Psoas muscle (tissue), 8 donors: ENCODE results near the gene SLC2A4RG. TPM values are rescaled to one million over a fixed set of nuclear protein-coding genes. Genes with fewer than 3 reads are reported as not detected.
"Not testable (repeated sequence)": the region's sequence is repeated elsewhere in the genome, so short reads cannot be mapped to it uniquely, and the experiment has no call there.

Experiments used
- ATAC-seq, 4 donors: fragments of 200-7000 bp; cut with Tn5 transposase; one replicate each; pipeline ENCODE4 v1.9.1; 2020; ENCODE audit warnings: moderate library complexity in 3 of 4, mild to moderate bottlenecking in 2 of 4
- DNase-seq, 2 donors: peaks; one replicate each; pipeline ENCODE4 v3.0.0-alpha.2; 2020
- H3K27ac ChIP-seq: fragments of 200-600 bp; one replicate; pipeline ENCODE4 v1.8.0; 2022
- H3K27me3 ChIP-seq, 3 donors: fragments of 200-600 bp in 1 of 3; one replicate each; pipeline versions ENCODE4 v1.6.1 to v1.8.0; 2013 to 2022; ENCODE audit warnings: low read length in 2 of 3, mild to moderate bottlenecking in 2 of 3, moderate library complexity in 1 of 3; ENCODE audit not compliant: insufficient read depth in 3 of 3
- H3K36me3 ChIP-seq, 2 donors: fragments of 200-600 bp in 1 of 2; one replicate each; pipeline versions ENCODE4 v1.6.1 to v1.8.0; 2013 to 2022; ENCODE audit warnings: low read depth in 1 of 2, mild to moderate bottlenecking in 1 of 2, moderate library complexity in 1 of 2; ENCODE audit not compliant: insufficient read depth in 1 of 2
- H3K4me1 ChIP-seq: fragments of 200-600 bp; one replicate; pipeline ENCODE4 v1.8.0; 2022
- H3K4me3 ChIP-seq: fragments of 200-600 bp; one replicate; pipeline ENCODE4 v1.8.0; 2022; ENCODE audit warnings: mild to moderate bottlenecking
- H3K9me3 ChIP-seq: fragments of 200-600 bp; one replicate; pipeline ENCODE4 v1.8.0; 2022
- WGBS, 3 donors: extraction: QIAGEN DNeasy Blood & Tissue Kit; methylation state at CpG; one replicate each; pipeline versions ENCODE4 v1.1.6 to v1.1.7; 2013; 5-methylcytosine and 5-hydroxymethylcytosine counted together
- intact Hi-C, 2 donors: fragments of 100-400 bp; cut with DNase I; formaldehyde crosslinking; loops; one replicate each; pipeline versions ENCODE4 v1.11.0 to v1.14.2; 2022
- polyA plus RNA-seq, 3 donors: library from polyadenylated mRNA; stranded (reverse); fragments of 200-250 nt; gene quantifications; one replicate each; pipeline ENCODE4 v1.2.3, GENCODE V29; 2013
- total RNA-seq, 4 donors: library from RNA; stranded (reverse); fragmentation: NEBNext Ultra II Directional in 2 of 4; extraction: Animal tissue kit (Norgen Biotek cat#: 25700) in 2 of 4; gene quantifications; one replicate each; pipeline versions ENCODE4 v1.2.1 to v1.2.4, GENCODE V29; 2021 to 2023
- TF ChIP-seq, protein P1 (sequence below): fragments of 200-600 bp; IDR thresholded peaks from one replicate; pipeline ENCODE4 v1.8.0; 2022; ENCODE audit warnings: antibody characterized with exemption
- donor health status: healthy with polysubstance abuse.
- donor health status: DM: no; HTN: no; CAD: no; lungs with moderate emphysema.
- donor health status: Bipolar disorder and iron deficiency.
- donor health status: healthy.
- donor health status: DM: yes; HTN: yes; CAD: no.
- donor health status: DM: no; HTN: no; CAD: no.
- donor health status: DM: no; HTN: no; CAD: no.
- donor health status: DM: yes; HTN: yes; CAD: no.

The SLC2A4RG gene
- total and polyA plus RNA-seq, 7 donors, result 27.1 to 79.1 (median 43.7) TPM

DNA sequence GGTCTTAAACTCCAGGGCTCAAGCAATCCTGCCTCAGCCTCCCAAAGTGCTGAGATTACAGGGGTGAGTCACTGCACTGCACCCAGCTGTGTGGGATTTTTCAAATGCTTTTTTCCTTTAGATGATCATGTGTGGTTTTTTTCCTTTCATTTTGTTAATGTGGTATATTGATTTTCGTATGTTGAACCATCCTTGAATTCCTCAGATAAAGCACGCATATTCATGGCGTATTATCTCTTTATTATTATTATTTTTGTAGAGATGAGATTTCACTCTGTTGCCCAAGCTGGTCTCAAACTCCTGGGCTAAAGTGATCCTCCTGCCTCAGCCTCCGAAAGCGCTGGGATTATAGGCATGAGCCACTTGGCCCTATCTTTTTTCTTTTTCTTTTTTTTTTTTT lies 24.7 kb upstream of the SLC2A4RG start:
- no peaks in the 10 kb centered on the region for H3K4me1 ChIP-seq

DNA sequence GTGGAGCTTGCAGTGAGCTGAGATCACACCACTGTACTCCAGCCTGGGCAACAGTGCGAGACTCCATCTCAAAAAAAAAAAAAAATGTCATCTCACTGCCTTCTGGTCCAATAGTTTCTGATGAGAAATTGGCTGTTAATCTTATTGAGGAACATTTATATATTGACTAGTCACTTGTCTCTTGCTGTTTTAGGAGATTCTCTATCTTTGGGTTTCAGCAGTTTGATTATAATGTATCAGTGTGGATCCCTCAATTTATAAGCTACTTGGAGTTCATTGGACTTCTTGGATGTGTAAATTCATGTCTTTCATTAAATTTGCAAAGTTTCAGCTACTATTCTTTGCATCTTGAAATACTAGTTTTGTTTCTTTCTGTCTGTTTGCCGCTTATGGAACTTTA lies 20.6 kb upstream of the SLC2A4RG start:
- DNase-seq (no peak), ATAC-seq (no peak)
- TF ChIP-seq, protein P1, sequence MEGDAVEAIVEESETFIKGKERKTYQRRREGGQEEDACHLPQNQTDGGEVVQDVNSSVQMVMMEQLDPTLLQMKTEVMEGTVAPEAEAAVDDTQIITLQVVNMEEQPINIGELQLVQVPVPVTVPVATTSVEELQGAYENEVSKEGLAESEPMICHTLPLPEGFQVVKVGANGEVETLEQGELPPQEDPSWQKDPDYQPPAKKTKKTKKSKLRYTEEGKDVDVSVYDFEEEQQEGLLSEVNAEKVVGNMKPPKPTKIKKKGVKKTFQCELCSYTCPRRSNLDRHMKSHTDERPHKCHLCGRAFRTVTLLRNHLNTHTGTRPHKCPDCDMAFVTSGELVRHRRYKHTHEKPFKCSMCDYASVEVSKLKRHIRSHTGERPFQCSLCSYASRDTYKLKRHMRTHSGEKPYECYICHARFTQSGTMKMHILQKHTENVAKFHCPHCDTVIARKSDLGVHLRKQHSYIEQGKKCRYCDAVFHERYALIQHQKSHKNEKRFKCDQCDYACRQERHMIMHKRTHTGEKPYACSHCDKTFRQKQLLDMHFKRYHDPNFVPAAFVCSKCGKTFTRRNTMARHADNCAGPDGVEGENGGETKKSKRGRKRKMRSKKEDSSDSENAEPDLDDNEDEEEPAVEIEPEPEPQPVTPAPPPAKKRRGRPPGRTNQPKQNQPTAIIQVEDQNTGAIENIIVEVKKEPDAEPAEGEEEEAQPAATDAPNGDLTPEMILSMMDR, result no peak
- no peak overlapping the region for H3K27ac ChIP-seq
- H3K4me1 ChIP-seq, result no peaks in the 10 kb centered on the region
- peaks cover 6% of the 10 kb centered on the region for H3K9me3 ChIP-seq
- no peaks in the 10 kb centered on the region for H3K27me3 ChIP-seq
- peaks cover 0 to 54% of the 10 kb centered on the region in 2 donors for H3K36me3 ChIP-seq
- intact Hi-C loops, result no loop called here
- H3K4me3 ChIP-seq, result no peak overlapping the region
- 99 to 100% (median 100%) methylated on average over 1 to 2 of the region's 2 CpGs for WGBS, 3 donors

More for the DNA sequence above, 24.7 kb upstream of the SLC2A4RG start:
- TF ChIP-seq, protein P1, result no peak
- Histone ChIP-seq H3K36me3 (peaks cover 3 to 76% of the 10 kb centered on the region in 2 donors), H3K27ac (no peak overlapping the region), H3K9me3 (peaks cover 6% of the 10 kb centered on the region), H3K4me3 (no peak overlapping the region), H3K27me3 (no peaks in the 10 kb centered on the region)
- ATAC-seq, result no peak
- intact Hi-C loops, result no loop called here
- WGBS, 3 donors, result 97 to 98% (median 98%) methylated on average over 5 of the region's 5 CpGs
- DNase-seq, result no peak

DNA sequence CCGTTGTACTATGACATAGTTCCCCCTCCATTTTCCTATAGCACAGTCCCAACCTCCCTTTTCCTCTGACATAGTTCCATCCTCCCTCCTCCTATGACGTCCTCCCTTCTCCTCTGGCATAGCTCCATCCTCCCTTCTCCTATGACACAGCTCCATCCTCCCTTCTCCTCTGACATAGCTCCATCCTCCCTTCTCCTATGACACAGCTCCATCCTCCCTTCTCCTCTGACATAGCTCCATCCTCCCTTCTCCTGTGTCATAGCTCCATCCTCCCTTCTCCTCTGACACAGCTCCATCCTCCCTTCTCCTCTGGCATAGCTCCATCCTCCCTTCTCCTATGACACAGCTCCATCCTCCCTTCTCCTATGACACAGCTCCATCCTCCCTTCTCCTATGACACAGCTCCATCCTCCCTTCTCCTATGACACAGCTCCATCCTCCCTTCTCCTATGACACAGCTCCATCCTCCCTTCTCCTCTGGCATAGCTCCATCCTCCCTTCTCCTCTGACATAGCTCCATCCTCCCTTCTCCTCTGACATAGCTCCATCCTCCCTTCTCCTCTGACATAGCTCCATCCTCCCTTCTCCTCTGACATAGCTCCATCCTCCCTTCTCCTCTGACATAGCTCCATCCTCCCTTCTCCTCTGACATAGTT lies 16.5 kb upstream of the SLC2A4RG start:
- peaks cover 0 to 29% of the 10 kb centered on the region in 2 donors for H3K36me3 ChIP-seq
- H3K4me1 ChIP-seq, ATAC-seq, H3K9me3 ChIP-seq, H3K27me3 ChIP-seq, intact Hi-C loops, DNase-seq, H3K27ac ChIP-seq, H3K4me3 ChIP-seq: not testable (repeated sequence)
- WGBS, 3 donors, result 53 to 62% (median 60%) methylated on average over 2 of the region's 2 CpGs

DNA sequence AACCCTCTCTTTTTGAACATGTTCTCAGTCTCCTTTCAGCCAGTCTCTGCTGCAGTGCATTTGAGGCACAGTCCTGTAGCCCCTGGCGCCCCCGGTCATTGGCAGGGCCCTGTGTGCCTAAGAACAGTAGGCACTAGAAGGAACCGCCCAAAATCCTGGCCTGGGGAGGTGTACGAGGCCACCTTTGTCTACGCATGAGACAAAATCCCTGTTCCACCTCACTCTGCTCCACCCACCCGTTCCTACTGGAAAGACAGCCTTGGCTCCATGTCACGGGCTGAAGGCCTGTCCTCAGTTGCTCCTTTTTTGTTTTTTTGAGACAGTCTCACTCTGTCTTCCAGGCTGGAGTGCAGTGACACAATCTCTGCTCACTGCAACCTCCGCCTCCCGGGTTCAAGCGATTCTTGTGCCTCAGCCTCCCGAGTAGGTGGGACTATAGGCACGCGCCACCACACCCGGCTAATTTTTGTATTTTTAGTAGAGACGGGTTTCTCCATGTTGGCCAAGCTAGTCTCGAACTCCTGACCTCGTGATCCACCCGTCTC lies 9.3 kb upstream of the SLC2A4RG start:
- ATAC-seq, H3K4me1 ChIP-seq, DNase-seq, intact Hi-C loops, H3K4me3 ChIP-seq, H3K27me3 ChIP-seq, H3K27ac ChIP-seq, H3K9me3 ChIP-seq: not testable (repeated sequence)
- 92 to 94% (median 94%) methylated on average over 18 of the region's 18 CpGs for WGBS, 3 donors
- peaks cover 0 to 19% of the 10 kb centered on the region in 2 donors for H3K36me3 ChIP-seq

DNA sequence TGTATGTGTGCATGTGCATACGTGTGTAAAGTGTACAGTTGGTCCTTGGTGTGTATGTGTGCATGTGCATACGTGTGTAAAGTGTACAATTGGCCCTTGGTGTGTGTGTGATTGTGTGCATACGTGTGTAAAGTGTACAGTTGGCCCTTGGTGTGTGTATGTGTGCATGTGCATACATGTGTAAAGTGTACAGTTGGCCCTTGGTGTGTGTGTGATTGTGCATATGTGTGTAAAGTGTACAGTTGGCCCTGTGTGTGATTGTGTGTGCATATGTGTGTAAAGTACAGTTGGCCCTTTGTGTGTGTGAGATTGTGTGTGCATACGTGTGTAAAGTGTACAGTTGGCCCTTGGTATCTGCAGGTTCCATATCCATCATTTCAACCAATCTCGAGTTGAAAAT lies 8.2 kb upstream of the SLC2A4RG start:
- Histone ChIP-seq H3K36me3 (peaks cover 0 to 29% of the 10 kb centered on the region in 2 donors), H3K27ac (no peak overlapping the region), H3K9me3 (no peaks in the 10 kb centered on the region), H3K27me3 (no peaks in the 10 kb centered on the region), H3K4me3 (no peak overlapping the region), H3K4me1 (no peaks in the 10 kb centered on the region)
- TF ChIP-seq, protein P1, result no peak
- ATAC-seq (no peak), DNase-seq (no peak)
- WGBS, 3 donors, result 70 to 92% (median 79%) methylated on average over 4 to 5 of the region's 5 CpGs
- intact Hi-C loops, result no loop called here
